Neural cell (in vitro differentiated cells): ENCODE results near the gene KIRREL3. TPM values are rescaled to one million over a fixed set of nuclear protein-coding genes. Genes with fewer than 3 reads are reported as not detected.

Source experiments
- H2AFZ ChIP-seq: fragments of 200-600, 300-800 bp; sonication (generic), shearing (Covaris generic); 2 replicates; pipeline ENCODE4 v1.6.0; 2014; ENCODE audit warnings: low read depth, mild to moderate bottlenecking, antibody characterized with exemption, low read length, moderate library complexity
- H3F3A ChIP-seq: fragments of 200-600 bp; shearing (Covaris generic); 2 replicates; pipeline ENCODE4 v1.6.1; 2016; ENCODE audit warnings: mild to moderate bottlenecking, moderate library complexity, mixed read lengths, antibody characterized with exemption, low read length; ENCODE audit not compliant: insufficient read depth, poor library complexity, severe bottlenecking
- H3K27ac ChIP-seq: fragments of 200-600, 300-800 bp; sonication (generic), shearing (Covaris generic); 2 replicates; pipeline ENCODE4 v1.5.1; 2014; ENCODE audit warnings: mild to moderate bottlenecking, low read length, moderate library complexity
- H3K27me3 ChIP-seq: fragments of 300-800, 200-600 bp; sonication (generic), shearing (Covaris generic); 2 replicates; pipeline ENCODE4 v1.6.0; 2014; ENCODE audit warnings: mild to moderate bottlenecking, low read depth, low read length, moderate library complexity; ENCODE audit not compliant: insufficient read depth
- H3K36me3 ChIP-seq: fragments of 300-800, 200-600 bp; sonication (generic), shearing (Covaris generic); 2 replicates; pipeline ENCODE4 v1.5.1; 2014; ENCODE audit warnings: mild to moderate bottlenecking, antibody characterized with exemption, low read length, moderate library complexity; ENCODE audit not compliant: insufficient read depth
- H3K4me2 ChIP-seq: fragments of 300-800, 200-600 bp; sonication (generic), shearing (Covaris generic); 2 replicates; pipeline ENCODE4 v1.6.0; 2014; ENCODE audit warnings: mild to moderate bottlenecking, low read length
- H3K4me3 ChIP-seq: fragments of 300-800, 200-600 bp; sonication (generic), shearing (Covaris generic); 2 replicates; pipeline ENCODE4 v1.5.1; 2014; ENCODE audit warnings: mild to moderate bottlenecking, low read length, moderate library complexity
- H3K79me2 ChIP-seq: fragments of 200-600 bp; shearing (Covaris generic); replicated peaks from 2 replicates; pipeline ENCODE4 v1.6.0; 2014; ENCODE audit warnings: mild to moderate bottlenecking, low read length, moderate library complexity; ENCODE audit not compliant: insufficient read depth
- H3K9ac ChIP-seq: fragments of 300-800, 200-600 bp; sonication (generic), shearing (Covaris generic); 2 replicates; pipeline ENCODE4 v1.6.1; 2016; ENCODE audit warnings: mild to moderate bottlenecking, low read length, mixed read lengths
- H3K9me2 ChIP-seq: fragments of 200-600 bp; shearing (Covaris generic); 2 replicates; pipeline ENCODE4 v1.6.1; 2016; ENCODE audit warnings: mild to moderate bottlenecking, low read length, mixed read lengths; ENCODE audit not compliant: insufficient read depth
- H3K9me3 ChIP-seq: fragments of 200-600, 300-800 bp; sonication (generic), shearing (Covaris generic); 2 replicates; pipeline ENCODE4 v1.6.1; 2016; ENCODE audit warnings: mild to moderate bottlenecking, mixed run types, low read length, moderate library complexity, mixed read lengths
- H4K20me1 ChIP-seq: fragments of 200-600 bp; shearing (Covaris generic); 2 replicates; pipeline ENCODE4 v1.6.1; 2016; ENCODE audit warnings: mild to moderate bottlenecking, mixed run types; ENCODE audit not compliant: insufficient read depth
- EP300 ChIP-seq: fragments of 450-650 bp; conservative IDR thresholded peaks from 2 replicates; pipeline ENCODE4 v1.6.1; 2014; ENCODE audit warnings: antibody characterized with exemption, mild to moderate bottlenecking, moderate library complexity; ENCODE audit not compliant: poor library complexity, severe bottlenecking
- EZH2 ChIP-seq: fragments of 200-600, 300-800 bp; shearing (Covaris generic), sonication (generic); IDR thresholded peaks from 2 replicates; pipeline ENCODE4 v1.6.1; 2014; ENCODE audit warnings: antibody characterized with exemption, low read length, borderline replicate concordance, mild to moderate bottlenecking; ENCODE audit not compliant: insufficient read depth, poor library complexity, severe bottlenecking
- MXI1 ChIP-seq: fragments of 450-650 bp; conservative IDR thresholded peaks from 2 replicates; pipeline ENCODE4 v1.6.1; 2014; ENCODE audit warnings: antibody characterized with exemption, mild to moderate bottlenecking; ENCODE audit not compliant: poor library complexity, severe bottlenecking
- POLR2AphosphoS5 ChIP-seq: IDR thresholded peaks from 2 replicates; pipeline ENCODE4 v1.6.1; 2012
- RAD21 ChIP-seq: fragments of 450-650 bp; conservative IDR thresholded peaks from 2 replicates; pipeline ENCODE4 v1.6.1; 2014; ENCODE audit warnings: antibody characterized with exemption, mild to moderate bottlenecking, moderate library complexity
- SMC3 ChIP-seq: fragments of 450-650 bp; conservative IDR thresholded peaks from 2 replicates; pipeline ENCODE4 v1.6.1; 2014; ENCODE audit warnings: antibody characterized with exemption, mild to moderate bottlenecking, moderate library complexity; ENCODE audit not compliant: poor library complexity
- TAF1 ChIP-seq: IDR thresholded peaks from 2 replicates; pipeline ENCODE4 v1.6.1; 2012; ENCODE audit warnings: low read depth
- polyA plus RNA-seq: library from polyadenylated mRNA; depleted of rRNA; stranded (reverse); fragments of >200 nt; gene quantifications from 2 replicates; pipeline ENCODE4 v1.2.3, GENCODE V29; 2014
- TF ChIP-seq, protein P1 (sequence below): fragments of 450-650 bp; IDR thresholded peaks from 2 replicates; pipeline ENCODE4 v1.5.1; 2014; ENCODE audit warnings: antibody characterized with exemption, mild to moderate bottlenecking, moderate library complexity; ENCODE audit not compliant: poor library complexity, severe bottlenecking
- TF ChIP-seq, protein P2 (sequence below): IDR thresholded peaks from 2 replicates; pipeline ENCODE4 v1.6.1; 2012; ENCODE audit warnings: borderline replicate concordance

KIRREL3 gene
- polyA plus RNA-seq, 1 donor from 2014 or later: 23.8 TPM

DNA sequence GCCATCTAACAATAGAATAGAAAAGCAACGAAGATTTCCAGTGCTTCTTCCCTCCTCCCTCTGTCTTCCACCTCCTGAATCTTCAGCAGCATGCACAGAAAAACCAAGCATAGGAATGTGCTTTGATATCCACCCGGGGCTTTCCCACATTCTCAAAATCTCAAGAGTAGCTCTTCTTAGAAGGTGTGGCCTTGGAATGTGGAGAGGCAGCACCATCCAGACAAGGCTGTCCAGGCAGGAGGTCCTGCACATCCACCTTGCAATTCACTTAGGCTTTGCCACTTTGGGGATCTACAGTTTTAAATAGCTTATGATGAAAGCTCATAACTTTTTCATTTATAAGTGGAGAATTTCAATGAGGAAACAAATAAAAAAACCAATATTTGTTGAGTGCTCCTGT, 72.9 kb downstream of the KIRREL3 start:
- H3K79me2 ChIP-seq: no peaks in the 10 kb centered on the region
- H3K4me2 ChIP-seq: no peak overlapping the region
- no peak overlapping the region for H3K27ac ChIP-seq
- H3K9ac ChIP-seq: no peak overlapping the region
- no peaks in the 10 kb centered on the region for H3K9me3 ChIP-seq
- no peak for TF ChIP-seq RAD21
- no peak for TF ChIP-seq TAF1
- TF ChIP-seq POLR2AphosphoS5: no peak
- TF ChIP-seq SMC3: no peak
- TF ChIP-seq, protein P1, sequence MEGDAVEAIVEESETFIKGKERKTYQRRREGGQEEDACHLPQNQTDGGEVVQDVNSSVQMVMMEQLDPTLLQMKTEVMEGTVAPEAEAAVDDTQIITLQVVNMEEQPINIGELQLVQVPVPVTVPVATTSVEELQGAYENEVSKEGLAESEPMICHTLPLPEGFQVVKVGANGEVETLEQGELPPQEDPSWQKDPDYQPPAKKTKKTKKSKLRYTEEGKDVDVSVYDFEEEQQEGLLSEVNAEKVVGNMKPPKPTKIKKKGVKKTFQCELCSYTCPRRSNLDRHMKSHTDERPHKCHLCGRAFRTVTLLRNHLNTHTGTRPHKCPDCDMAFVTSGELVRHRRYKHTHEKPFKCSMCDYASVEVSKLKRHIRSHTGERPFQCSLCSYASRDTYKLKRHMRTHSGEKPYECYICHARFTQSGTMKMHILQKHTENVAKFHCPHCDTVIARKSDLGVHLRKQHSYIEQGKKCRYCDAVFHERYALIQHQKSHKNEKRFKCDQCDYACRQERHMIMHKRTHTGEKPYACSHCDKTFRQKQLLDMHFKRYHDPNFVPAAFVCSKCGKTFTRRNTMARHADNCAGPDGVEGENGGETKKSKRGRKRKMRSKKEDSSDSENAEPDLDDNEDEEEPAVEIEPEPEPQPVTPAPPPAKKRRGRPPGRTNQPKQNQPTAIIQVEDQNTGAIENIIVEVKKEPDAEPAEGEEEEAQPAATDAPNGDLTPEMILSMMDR: no peak
- TF ChIP-seq, protein P2, sequence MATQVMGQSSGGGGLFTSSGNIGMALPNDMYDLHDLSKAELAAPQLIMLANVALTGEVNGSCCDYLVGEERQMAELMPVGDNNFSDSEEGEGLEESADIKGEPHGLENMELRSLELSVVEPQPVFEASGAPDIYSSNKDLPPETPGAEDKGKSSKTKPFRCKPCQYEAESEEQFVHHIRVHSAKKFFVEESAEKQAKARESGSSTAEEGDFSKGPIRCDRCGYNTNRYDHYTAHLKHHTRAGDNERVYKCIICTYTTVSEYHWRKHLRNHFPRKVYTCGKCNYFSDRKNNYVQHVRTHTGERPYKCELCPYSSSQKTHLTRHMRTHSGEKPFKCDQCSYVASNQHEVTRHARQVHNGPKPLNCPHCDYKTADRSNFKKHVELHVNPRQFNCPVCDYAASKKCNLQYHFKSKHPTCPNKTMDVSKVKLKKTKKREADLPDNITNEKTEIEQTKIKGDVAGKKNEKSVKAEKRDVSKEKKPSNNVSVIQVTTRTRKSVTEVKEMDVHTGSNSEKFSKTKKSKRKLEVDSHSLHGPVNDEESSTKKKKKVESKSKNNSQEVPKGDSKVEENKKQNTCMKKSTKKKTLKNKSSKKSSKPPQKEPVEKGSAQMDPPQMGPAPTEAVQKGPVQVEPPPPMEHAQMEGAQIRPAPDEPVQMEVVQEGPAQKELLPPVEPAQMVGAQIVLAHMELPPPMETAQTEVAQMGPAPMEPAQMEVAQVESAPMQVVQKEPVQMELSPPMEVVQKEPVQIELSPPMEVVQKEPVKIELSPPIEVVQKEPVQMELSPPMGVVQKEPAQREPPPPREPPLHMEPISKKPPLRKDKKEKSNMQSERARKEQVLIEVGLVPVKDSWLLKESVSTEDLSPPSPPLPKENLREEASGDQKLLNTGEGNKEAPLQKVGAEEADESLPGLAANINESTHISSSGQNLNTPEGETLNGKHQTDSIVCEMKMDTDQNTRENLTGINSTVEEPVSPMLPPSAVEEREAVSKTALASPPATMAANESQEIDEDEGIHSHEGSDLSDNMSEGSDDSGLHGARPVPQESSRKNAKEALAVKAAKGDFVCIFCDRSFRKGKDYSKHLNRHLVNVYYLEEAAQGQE: no peak
- no peak for TF ChIP-seq MXI1
- TF ChIP-seq EZH2: no peak
- no peak for TF ChIP-seq EP300
- no peaks in the 10 kb centered on the region for H4K20me1 ChIP-seq
- no peaks in the 10 kb centered on the region for H3K36me3 ChIP-seq
- no peaks in the 10 kb centered on the region for H3K27me3 ChIP-seq
- no peak overlapping the region for H3K4me3 ChIP-seq
- no peaks in the 10 kb centered on the region for H3K9me2 ChIP-seq
- no peak overlapping the region for H2AFZ ChIP-seq
- H3F3A ChIP-seq: no peaks in the 10 kb centered on the region

DNA sequence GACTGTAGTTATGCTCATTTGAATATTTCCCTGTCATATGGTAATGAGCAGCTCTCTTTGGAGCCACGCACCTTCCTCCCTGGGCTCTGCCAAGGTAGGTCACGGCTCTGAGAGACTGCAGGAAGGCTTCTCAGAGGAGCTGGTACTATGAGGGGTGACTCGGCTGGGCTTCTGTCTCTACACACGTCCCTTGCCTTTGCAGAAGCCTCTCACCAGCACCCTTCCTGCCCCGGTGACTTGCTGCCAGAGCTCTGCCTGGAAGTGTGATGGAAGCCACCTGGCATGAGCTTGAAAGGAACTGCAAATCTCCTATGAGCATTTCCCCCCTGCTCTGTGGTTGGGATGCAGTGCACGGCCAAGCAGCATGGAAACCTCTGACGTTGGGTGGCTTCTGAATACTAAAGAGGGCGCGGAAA, 74.2 kb downstream of the KIRREL3 start:
- Histone ChIP-seq H3F3A (no peaks in the 10 kb centered on the region), H3K79me2 (no peaks in the 10 kb centered on the region), H3K27ac (no peak overlapping the region), H3K4me2 (no peak overlapping the region), H2AFZ (no peak overlapping the region), H4K20me1 (no peaks in the 10 kb centered on the region), H3K27me3 (no peaks in the 10 kb centered on the region), H3K9me3 (no peaks in the 10 kb centered on the region), H3K9me2 (no peaks in the 10 kb centered on the region), H3K9ac (no peak overlapping the region), H3K36me3 (no peaks in the 10 kb centered on the region), H3K4me3 (no peak overlapping the region)
- TF ChIP-seq, protein P2: no peak
- no peak for TF ChIP-seq EP300
- TF ChIP-seq EZH2: no peak
- TF ChIP-seq, protein P1: no peak
- no peak for TF ChIP-seq SMC3
- no peak for TF ChIP-seq MXI1
- no peak for TF ChIP-seq POLR2AphosphoS5
- no peak for TF ChIP-seq TAF1
- no peak for TF ChIP-seq RAD21
